Skeletal muscle cell (primary cell): ENCODE data around the gene KCNQ5.
"Not testable (repeated sequence)": the region's sequence is repeated elsewhere in the genome, so short reads cannot be mapped to it uniquely, and the experiment has no call there.

ENCODE experiments used
- DNase-seq: peaks from one replicate; pipeline ENCODE4 v3.0.0-alpha.2; 2010; ENCODE audit warnings: low read depth
- H3K4me3 ChIP-seq: 2 replicates; pipeline ENCODE4 v1.5.1; 2011; ENCODE audit warnings: low read depth, mild to moderate bottlenecking, control low read depth, low read length, moderate library complexity

The KCNQ5 gene

DNA sequence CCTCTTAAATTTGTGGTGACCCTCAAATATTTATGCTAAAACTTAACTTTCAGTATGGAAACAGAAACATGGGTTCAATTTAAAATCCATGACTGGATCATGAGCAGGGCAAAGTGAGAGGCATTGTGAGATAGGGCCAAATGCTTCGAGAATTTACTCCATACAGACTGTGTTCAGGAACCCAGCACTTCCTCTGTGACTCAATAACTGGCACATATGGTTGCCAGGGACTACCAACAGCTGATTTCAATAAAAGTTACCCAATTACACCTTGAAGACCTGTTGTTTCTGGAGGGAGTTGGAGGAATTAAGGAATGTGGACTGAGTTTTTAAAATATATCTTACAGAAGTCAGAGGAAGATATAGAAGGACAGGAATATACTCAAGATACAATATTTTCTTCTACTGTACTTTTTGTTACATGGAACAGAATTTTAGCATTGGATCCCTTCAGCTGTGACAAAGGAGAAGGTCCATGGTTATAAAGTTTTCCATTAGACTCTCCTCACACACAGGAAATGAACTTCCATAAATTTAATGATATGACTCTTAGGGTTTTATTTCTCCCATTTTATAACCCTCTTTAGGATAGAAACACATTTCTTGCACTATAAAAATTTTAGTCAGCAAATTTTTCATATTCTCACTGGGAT lies 344.9 kb downstream of the KCNQ5 start:
- DNase-seq: no peak
- no peak overlapping the region for H3K4me3 ChIP-seq

DNA sequence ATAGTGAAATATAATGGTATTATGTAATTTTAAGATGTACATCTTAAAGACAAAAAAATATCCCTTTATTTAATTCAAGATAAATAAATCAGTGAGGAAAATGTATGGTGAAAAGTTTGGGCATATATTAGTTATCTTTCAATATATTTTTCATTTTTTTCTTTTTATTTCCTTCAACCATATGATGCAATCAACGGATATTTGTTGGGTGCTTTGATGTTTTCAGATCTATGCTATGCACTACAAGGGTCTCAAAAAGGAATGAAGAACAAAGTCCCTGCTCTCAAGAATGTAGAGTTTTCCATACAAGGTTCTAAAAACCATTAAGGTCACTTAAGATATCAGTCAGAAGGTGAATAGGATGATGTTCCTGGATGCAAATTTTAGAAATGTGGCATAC lies 345.5 kb downstream of the KCNQ5 start:
- DNase-seq: no peak
- no peak overlapping the region for H3K4me3 ChIP-seq

DNA sequence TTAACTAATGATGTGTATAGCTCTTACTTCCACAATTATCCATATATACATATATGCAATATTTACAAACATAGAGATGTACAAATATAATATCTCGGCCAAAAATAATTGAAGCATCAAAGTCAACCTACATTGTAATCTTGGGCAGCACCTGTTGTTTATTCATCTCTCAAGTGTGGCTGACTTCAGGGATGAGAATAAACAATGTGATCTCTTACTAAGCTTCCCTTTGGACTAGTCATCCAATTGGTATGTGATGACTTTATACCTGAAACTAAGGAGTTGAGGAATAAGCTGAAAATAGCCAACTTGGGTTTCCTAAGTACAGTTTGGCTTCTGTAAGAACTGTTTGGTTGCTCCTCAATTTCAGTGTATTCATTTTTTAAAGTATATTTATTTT lies 346.8 kb downstream of the KCNQ5 start:
- no peak for DNase-seq
- no peak overlapping the region for H3K4me3 ChIP-seq

DNA sequence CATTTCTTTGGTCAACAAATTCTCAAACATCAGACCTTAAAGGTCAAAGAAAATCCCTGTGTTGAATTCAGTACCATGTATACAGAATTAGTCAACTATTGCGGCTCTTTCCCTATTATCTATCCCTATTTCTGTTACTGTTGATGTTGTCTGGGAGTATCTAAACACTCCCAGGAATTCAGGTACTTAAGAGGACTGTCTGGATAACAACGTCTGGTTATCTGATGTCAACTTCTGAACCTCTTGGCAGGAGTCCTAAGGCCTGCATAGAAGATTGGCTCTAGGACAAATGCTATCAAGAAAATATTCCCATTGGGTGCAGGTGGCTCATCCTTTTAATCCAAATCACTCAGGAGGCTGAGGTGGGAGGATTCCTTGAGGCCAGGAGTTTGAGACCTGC lies 347.8 kb downstream of the KCNQ5 start:
- no peak for DNase-seq

DNA sequence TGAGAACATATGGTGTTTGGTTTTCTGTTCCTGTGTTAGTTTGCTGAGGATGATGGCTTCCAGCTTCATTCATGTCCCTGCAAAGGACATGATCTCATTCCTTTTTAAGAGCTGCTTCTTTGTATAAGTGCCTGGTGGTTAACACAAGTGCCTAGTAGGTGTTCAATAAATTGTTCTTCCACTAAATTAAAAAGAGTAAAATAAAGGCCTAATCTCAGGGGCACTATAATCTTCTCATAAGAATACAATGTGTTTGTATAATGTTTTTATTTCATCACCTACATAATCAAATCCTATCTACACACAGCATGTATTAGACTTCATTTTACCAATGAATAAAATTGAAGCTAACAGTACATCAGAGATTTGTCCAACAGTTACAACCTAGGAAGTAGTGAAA lies 350.7 kb downstream of the KCNQ5 start:
- H3K4me3 ChIP-seq: no peak overlapping the region
- no peak for DNase-seq

More for the DNA sequence above, 347.8 kb downstream of the KCNQ5 start:
- H3K4me3 ChIP-seq: no peak overlapping the region

DNA sequence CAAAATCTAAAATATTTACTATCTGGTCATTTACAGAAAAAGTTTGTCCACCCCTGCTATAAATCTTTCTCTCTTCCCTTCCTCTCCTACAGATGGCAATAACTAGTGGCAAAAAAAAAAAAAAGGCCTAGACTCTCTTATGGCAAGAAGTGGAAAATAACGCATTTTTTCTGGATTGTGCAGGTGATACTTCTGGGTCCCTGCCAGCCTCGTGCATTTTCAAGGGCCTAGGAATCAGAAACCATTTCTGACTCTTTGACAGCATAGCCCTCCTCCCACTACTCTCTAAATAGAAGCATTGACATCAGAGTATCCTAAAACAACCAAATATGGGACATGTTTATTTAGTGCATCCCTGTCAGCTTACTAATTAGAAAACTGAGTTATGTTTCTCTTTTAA lies 352.4 kb downstream of the KCNQ5 start:
- DNase-seq: no peak
- no peak overlapping the region for H3K4me3 ChIP-seq

DNA sequence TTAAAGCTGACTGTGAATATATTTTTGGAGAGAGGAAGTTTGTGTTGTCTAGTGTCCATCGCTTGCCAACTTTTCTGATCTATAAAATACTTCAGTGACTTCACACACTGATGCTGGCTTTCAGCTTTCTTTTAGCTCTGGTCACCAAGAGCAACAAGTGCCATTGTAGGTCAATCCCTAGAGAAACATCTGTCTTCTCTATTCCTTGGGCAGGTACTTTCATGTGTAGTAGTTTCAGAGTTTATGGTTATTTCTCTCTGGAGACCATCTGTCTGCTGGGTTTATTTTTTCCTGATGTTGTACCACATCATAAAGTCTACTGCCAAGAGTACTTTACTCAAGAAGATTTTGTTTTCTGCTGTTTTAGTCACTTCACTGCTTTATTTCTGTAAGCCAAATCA lies 353.5 kb downstream of the KCNQ5 start:
- DNase-seq: no peak
- H3K4me3 ChIP-seq: no peak overlapping the region

DNA sequence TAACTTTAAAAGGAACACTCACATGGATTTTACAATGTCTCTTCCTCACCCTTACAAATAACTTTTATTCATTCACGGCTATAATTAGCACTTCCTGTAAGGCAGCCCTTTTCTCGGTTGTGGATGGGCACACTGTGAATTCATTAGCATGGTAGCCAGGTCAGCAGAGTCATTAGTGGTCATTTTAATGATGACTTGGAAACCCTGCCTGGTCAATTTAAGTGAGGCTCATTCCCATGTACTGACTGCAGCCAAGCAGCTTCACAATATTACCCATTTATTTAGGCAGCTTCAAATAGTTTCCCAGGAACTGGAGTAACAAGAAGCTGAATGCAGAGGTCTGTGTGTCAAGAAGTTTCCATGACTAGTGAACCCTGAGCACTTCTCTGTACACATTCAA lies 354.6 kb downstream of the KCNQ5 start:
- DNase-seq: no peak

DNA sequence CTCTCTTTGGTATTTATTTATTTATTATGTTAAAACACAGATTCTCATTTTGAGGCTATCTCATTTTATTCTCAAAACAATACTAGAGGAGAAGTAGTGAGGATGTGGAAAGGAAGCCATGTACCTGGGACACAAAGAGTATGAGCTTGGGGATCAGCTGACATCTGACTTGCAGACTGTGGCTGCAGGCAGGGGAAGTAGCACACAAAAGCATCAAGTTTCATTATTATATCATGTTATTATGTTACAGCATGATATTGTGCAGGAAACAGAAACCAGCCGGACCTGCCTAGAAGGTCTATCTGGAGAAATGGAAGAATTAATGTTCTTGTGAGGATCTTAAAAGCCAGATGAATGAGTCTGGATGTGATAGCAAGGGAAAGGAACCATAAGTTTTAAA lies 355.2 kb downstream of the KCNQ5 start:
- no peak overlapping the region for H3K4me3 ChIP-seq
- DNase-seq: no peak

More for the DNA sequence above, 354.6 kb downstream of the KCNQ5 start:
- H3K4me3 ChIP-seq: no peak overlapping the region

DNA sequence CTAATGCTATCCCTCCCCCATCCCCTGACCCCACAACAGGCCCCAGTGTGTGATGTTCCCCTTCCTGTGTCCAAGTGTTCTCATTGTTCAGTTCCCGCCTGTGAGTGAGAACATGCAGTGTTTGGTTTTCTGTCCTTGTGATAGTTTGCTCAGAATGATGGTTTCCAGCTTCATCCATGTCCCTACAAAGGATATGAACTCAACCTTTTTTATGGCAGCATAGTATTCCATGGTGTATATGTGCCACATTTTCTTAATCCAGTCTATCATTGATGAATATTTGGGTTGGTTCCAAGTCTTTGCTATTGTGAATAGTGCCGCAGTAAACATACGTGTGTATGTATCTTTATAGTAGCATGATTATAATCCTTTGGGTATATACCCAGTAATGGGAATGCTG lies 356.9 kb downstream of the KCNQ5 start:
- H3K4me3 ChIP-seq, DNase-seq: not testable (repeated sequence)

DNA sequence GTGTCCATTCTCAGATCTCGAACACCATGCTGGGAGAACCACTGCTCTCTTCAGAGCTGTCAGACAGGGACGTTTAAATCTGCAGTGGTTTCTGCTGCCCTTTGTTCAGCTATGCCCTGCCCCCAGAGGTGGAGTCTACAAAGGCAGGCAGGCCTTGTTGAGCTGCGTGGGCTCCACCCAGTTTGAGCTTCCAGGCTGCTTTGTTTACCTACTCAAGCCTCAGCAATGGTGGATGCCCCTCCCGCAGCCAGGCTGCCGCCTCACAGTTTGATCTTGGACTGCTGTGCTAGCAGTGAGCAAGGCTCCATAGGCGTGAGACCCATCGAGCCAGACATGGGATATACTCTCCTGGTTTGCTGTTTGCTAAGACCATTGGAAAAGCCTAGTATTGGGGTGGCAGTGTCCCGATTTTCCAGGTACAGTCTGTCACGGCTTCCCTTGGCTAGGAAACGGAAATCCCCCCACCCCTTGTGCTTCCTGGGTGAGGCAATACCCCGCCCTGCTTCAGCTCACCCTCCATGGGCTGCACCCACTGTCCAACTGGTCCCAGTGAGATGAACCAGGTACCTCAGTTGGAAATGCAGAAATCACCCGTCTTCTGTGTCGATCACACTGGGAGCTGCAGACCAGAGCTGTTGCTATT lies 362.4 kb downstream of the KCNQ5 start:
- H3K4me3 ChIP-seq, DNase-seq: not testable (repeated sequence)

DNA sequence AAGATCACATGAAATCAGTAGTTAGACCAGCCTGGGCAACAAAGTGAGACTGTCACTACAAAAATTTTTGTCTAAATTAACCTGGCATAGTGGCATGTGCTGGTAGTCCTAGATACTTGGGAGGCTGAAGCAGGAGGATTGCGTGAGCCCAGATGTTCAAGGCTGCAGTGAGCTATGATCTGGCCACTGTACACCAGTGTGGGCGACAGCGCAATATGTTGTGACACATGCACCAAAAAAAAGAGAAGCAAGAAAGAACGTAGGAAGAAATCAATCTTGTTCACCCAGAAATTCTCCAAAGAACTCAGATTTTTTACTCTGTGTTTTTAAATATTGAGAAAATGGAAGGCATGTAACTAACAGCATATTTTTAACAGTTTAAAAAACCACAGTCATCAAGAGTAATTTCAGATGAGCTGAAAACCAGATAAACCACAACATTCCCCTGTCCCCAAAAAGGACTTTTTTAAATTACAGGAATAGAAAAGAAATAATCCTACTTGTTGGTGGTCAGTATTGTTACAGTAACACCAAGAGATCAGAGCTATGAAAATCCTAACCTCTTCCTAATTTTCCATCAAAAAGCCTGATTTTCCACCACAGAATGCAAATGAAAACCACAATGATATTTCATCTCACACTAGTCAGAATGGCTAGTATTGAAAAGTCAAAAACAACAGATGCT lies 363.3 kb downstream of the KCNQ5 start:
- DNase-seq: no peak
- no peak overlapping the region for H3K4me3 ChIP-seq

DNA sequence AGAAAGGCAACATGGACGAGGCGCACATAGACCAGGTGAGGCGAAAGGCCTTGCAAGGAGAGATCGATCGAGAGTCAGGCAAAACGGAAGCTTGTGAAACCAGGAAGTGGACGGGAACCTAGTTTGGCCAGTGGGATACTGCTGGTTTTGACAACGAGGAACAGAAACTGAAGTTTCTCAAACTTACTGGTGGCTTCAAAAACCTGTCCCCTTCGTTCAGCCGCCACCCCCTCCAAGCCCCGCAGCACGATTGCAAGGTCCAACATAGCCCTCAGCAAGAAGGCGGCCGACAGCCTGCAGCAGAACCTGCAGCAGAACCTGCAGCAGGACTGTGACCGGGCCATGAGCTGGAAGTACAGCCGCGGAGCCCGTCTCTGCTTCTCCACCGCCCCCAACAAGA lies 365.4 kb downstream of the KCNQ5 start:
- DNase-seq: no peak
- H3K4me3 ChIP-seq: no peak overlapping the region

DNA sequence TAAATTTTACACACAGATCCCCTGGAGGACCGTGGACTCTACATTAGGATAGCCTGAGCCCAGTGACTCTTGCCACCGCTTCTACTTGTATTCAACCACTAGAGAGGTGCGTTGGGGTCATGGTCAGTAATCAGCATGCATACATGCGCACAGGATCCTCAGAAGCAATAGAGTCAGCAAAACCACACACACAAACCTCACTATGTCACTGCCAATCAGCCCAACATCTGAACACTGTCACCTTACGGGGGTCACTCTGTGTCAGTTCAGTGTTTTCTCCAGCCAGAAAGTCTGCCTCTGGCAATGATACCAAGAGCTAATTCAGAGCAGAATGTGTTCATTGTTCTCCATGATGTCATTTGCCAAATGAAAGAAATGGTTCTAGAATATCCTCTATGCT lies 378.1 kb downstream of the KCNQ5 start:
- no peak overlapping the region for H3K4me3 ChIP-seq
- DNase-seq: no peak

DNA sequence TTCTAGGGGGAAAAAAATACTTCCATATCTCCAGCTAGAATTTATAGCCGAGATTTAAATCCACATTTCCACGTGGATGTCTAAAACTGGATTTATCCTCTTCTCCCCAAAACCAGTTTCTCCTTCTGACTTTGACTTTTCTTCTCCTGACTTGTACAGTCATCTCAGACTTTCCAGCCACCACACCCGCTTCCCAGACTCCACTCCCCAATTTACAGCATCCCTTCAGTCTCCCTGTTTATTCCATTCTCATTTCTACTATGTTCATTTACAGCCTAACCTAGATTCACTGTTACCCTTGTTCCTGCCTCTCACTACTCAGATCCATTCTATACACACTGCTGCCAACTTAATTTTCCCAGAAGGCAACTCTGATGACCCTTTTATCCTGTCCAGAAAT lies 378.6 kb downstream of the KCNQ5 start:
- no peak overlapping the region for H3K4me3 ChIP-seq
- DNase-seq: no peak

DNA sequence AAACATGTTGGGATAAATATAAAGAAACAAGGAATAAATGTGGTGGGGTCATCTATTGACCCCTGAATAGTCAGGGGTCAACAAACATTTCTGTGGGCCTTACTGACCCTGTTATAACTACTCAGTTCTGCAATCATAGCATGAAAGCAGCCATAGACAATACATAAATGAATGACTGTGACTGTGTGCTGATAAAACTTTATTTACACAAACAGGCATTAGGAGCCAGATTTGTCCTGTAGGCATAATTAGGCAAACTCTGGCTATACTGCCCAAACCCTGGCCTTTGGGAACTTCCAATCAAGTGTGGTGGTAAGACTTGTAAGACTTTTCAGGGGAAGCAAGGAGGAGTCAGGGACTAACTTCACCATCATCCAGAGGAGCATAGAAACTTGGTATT lies 380.7 kb downstream of the KCNQ5 start:
- no peak for DNase-seq
- H3K4me3 ChIP-seq: no peak overlapping the region

DNA sequence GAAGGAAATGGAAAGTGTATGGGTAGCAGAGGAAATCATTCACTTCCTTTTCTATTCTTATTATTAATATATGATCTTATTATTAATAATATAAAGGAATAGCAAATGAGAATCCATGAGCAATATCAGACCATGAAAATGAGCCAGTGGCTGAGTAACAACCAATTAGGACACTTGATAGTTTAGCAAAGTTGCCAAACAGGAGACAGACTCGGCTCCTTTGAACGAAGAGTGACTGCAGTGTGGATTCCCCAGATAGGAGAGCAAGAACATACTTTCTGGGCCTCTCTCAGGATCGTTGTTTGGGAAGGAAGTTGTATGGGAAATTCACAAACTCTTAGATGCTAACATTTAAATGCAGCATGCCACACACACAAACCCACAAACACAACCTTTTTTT lies 381.4 kb downstream of the KCNQ5 start:
- no peak overlapping the region for H3K4me3 ChIP-seq
- DNase-seq: no peak

DNA sequence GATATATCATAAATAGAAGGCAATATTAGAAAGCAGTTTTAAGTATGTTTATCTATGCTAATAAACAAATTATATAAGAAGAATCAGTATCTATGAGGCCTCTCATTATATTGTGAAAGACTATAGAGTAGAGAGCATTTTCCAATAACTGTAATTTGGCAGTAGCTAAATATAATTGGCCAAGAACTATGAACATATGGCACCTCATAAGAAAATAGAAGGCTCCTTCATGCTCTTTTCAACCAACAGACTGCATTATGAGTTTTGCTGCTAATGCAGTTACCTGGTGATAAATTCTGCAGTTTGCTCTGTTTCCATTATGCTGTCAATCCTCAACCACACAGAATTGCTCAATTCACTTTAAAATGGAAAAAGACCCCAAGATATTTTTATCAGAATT lies 382.4 kb downstream of the KCNQ5 start:
- DNase-seq: no peak
- no peak overlapping the region for H3K4me3 ChIP-seq

DNA sequence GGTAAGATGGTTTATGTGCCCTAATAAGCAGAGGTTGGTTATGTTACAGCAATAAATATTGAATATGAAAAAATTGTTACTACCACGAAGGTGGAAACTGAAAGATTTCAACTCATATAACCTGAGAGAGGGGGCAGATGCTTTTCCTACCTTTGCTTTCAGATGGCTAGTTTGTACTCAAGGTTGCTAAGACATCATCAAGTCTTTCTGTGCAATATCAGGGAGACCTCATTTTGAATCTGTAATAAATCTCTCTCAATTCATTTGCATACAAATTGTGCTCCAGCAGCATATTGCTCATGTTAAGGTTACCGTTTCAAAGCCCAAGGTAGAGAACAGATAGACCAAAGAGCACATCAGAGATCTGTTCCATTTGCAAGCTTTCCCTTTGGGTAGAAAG lies 383.0 kb downstream of the KCNQ5 start:
- no peak overlapping the region for H3K4me3 ChIP-seq
- DNase-seq: no peak

DNA sequence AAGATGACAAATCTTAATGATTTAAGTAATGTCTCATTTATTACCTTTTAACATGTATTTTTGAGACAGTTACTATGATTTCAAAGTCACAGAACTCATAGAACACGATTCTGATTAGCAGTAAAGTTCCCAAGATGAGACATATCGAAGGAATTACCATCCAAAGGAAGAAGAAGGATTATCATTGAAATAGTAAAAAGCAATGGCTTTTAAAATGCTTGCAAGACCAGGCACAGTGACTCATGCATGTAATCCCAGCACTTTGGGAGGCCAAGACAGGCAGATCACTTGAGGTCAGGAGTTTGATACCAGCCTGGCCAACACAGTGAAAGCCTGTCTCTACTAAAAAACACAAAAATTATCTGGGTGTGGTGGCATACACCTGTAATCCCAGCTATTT lies 384.3 kb downstream of the KCNQ5 start:
- no peak for DNase-seq
- H3K4me3 ChIP-seq: no peak overlapping the region

DNA sequence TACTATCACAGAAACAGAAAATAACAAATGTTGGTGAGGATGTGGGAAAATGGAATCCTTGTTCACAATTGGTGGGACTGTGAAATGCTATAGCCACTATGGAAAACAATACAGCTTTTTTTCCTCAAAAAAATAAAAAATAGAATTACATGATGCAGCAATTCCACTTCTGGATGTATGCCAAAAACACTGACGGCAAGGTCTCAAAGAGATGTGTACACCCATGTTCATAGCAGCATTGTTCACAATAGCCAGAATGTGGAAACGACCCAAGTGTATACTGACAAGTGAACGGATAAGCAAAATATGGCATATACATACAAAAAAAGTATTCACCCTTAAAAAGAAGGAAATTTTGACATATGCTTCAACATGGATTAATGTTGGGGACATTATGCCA lies 390.1 kb downstream of the KCNQ5 start:
- DNase-seq: no peak
- no peak overlapping the region for H3K4me3 ChIP-seq
